H4 (cell line): ENCODE data around the gene CGN. TPM values are rescaled to one million over a fixed set of nuclear protein-coding genes. Genes with fewer than 3 reads are reported as not detected.

Experiments used
- DNase-seq: peaks from one replicate; pipeline ENCODE4 v3.0.0-alpha.2; 2015; ENCODE audit warnings: low spot score
- total RNA-seq: library from RNA; depleted of rRNA; stranded (reverse); fragments of >200 nt; shearing (Covaris generic); gene quantifications from 2 replicates; pipeline ENCODE4 v1.2.3, GENCODE V29; 2014

Gene CGN
- total RNA-seq, 1 experiment from 2014 or later, result 1.8 TPM

GRCh38 chr1:151547900-151548230 is 36.7 kb downstream of the CGN start:
- no peak for DNase-seq

DNA sequence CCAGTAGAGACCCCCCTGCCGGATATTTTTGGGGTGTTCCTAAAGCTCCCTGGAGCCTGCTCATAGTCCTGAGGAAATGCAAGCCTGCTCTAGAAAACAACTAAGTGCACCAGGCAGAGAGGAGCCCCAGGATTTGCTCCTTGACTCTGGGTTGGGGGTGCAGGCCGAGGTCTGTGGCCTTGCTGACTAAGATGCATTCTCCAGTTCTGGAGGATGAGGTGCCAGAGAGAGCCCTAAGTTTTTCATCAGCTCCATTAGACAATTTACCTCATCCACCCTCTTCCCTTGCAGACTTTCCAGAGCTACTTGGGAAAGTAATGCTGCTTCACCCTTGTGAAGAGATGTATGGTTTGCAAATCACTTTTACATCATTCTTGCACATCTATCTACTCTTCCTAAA is 38.0 kb downstream of the CGN start:
- no peak for DNase-seq

DNA sequence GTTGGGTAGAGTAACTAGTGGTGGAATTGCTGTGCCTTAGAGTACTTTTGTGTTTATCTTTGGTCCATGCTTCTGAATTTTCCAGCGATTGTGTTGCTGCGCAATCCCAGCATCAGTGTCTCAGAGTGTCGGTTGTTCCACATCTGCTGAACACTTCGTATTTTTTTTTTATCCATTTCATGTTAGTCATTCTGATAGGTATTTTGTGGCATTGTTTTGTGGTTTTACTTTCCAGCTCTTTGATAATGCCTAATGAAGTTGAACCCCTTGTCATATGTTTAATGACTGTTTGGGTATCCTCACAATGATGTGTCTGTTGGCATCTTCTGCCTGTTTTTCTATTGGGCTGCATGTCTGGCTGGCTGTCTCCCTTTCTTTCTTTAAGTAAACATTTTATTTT is 42.5 kb downstream of the CGN start:
- peak; percentile 31 for DNase-seq

DNA sequence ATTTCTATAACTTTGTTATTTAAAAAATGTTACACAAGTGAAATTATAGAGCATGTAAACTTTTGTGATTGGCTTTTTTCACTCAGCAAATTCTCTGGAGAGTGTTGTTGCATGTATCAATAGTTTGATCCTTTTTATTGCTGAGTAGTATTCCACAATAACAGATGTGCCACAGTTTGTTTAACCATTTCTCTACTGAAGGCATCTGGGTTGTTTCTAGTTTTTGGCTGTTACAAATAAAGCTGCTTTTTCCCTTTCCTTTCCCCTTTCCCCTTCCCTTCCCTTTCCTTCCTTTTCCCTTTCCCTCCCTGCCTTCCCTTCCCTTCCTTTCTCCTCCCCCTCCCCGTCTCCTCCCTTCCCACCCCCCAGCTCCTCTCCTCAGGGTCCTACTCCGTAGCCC is 44.9 kb downstream of the CGN start:
- DNase-seq, result no peak

DNA sequence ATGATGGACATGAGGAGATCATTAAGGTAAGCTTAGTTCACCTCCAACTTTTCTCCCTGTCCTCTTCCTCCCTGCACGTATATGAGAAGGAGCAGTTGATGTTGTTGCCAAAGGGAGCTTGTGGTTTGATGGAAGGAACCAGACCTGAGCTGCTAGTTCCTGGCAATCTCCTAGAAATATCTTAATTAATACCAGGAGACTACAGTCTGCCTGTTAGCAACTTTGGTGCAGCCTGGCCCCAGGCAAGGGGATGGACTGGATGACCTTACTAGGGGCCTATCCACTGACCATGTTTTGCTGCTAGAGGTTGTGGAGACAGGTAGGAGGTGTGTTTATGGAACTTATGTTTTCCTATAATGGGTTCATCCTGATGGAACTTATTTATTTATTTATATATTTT is 51.5 kb downstream of the CGN start:
- no peak for DNase-seq

DNA sequence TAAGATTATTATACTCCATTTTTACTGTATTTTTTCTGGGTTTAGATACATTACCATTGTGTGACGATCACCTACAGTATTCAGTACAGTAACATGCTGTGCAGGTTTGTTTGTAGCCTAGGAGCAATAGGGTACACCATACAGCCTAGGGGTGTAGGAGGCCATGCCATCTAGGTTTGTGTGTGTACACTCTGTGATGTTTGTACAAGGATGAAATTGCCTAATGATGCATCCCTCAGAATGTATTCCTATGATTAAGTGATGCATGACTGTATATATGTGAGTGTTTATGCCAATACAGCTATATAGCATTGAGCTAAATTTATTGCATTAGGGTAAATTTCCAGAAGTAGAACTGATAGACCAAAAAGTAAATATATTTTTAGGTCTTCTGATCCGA is 52.2 kb downstream of the CGN start:
- DNase-seq, result no peak

DNA sequence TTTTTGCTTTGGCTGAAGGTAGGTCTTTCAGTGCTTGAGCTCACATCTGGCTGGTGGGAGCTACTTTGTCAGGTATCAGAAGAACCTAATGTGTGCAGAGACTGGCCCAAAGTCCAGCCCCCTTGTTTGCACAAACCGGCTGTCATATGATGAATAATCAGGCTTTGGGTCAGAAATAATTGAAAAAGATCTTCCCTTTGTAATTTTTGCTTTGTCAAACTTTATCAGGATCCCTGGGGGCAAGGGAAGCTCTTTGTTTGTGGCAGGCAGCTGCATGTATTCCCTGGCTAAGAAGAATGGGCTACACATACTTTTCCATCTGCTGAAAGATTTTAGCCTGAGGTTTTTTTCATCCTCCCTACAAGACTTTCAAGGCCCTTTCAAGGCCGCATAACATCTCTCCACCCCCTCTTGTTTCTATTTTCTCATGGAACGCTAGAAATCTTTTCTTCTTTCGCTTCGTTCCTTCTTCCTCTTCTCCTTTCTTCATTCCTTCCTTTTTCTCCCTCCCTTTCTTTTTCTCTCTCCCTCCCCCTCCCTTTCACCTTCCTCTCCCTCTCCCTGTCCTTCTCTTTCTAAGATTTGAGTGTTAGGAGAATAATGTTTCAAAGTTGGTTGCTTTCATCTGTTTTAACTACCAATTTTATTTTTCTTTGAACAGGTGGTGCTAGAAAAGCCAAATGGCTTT is 54.5 kb downstream of the CGN start:
- no peak for DNase-seq

- DNase-seq, result no peak
Measured at GRCh38 chr1:151568626-151569088, 57.5 kb downstream of the CGN start.

DNA sequence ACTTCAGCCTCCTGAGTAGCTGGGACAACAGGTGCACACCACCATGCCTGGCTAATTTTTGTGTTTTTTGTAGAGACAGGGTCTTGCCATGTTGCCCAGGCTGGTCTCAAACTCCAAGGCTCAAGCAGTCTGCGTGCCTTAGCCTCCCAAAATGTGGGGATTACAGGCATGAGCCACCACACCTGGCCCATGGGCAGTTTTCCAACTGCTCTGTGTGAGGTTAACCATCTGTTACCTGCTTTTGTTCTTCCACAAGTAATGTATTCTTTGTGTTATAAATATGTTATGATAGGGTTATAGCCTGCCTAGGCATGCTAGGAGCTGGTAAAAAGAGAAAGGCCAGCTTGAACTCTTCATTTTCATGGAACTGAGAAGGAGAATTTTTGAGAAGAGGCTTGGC is 59.6 kb downstream of the CGN start:
- DNase-seq, result no peak

DNA sequence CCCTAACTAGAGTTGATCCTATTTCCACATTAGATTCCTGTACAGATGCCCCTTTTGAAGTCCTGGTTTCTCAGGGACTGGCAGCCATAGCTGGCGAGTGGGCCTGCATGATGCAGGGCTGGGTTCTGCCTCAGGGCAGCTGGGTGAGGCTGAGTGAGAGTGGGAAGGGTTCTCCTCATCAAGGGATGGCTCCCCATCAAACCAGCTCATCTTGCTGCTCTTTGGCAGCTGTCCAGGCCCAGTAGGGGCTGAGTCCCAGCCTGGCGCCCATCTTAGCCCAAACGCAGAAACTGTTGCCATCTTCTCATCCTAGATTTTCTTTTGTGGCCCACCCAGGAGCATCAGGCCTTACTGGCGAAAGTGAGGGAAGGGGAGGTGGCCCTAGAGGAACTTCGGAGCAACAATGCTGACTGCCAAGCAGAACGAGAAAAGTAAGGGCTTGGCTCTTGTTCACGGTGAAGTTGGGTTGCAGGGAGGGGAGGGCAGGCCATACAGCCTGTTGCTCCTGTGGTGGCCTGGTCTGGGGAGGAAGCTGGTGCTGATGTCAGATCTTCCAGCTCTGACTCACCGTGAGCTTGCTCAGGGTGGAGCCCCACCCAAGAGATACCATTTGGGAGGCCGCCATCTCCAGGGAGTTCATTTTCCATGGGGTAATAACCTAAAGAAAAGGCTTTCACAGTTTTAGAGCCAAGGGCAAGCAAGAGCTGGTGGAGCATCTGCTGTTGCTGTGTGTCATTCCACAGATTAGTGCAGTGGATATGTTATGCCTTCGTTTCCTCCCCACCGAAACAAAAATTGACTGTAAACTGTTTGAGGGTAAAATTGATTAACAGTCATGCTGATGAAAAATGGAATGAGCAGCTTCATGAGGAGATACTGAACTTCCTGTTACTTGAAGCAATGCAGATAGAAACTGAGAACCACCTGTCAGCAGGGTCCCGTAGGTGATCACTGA is 63.7 kb downstream of the CGN start:
- DNase-seq, result peak; percentile 63

DNA sequence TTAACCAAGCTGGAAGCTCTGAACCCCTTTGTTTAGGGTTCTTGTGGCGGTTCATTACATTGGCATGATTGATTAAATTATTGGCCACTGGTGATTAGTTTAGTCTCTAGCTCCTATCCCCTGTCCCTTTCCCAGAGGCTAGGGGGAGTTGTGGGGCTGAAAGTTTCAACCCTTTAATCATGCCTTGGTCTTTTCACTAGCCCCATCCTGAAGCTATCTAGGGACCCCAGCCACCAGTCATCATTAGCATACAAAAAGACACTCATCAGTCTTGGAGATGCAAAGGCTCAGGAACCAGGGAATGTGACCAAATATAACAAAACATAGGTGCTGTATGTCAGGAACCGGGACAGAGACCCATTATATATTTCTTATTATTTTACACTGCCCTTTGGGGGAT is 66.0 kb downstream of the CGN start:
- DNase-seq, result no peak

GRCh38 chr1:151578941-151579340 is 67.8 kb downstream of the CGN start:
- no peak for DNase-seq

- no peak for DNase-seq
Measured at GRCh38 chr1:151579436-151580225, 68.4 kb downstream of the CGN start.

DNA sequence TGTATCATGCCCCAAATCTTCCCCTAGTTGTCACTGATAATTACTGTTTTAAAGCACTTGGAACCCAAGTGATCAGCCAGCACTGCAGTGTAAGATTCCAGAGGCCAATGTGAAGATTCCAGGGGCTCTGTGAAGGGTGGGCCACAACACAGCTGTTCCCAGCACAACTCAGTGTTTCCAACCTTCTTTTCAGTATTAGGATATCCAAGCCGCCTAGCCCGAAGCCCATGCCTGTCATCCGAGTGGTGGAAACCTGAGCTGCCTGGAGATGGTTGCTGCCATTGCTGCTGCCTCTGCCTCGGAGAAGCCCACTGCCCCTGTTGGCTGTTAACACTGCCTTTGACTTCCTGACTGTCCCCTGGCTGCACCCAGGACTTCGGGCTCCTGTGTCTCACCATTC is 70.3 kb downstream of the CGN start:
- no peak for DNase-seq

GRCh38 chr1:151581921-151582320 is 70.7 kb downstream of the CGN start:
- no peak for DNase-seq

GRCh38 chr1:151583796-151584195 is 72.6 kb downstream of the CGN start:
- DNase-seq, result no peak

- DNase-seq, result no peak
Measured at GRCh38 chr1:151584278-151584677, 73.1 kb downstream of the CGN start.

GRCh38 chr1:151584780-151585179 is 73.6 kb downstream of the CGN start:
- no peak for DNase-seq

- DNase-seq, result peak; percentile 46
Measured at GRCh38 chr1:151585622-151586021, 74.4 kb downstream of the CGN start.
